COR-L47 (cell line): Measurements from ENCODE around the gene SLC45A1.

ENCODE experiments used
- DNase-seq: peaks from one replicate; lab custom pipeline; 2025; lab: John Stamatoyannopoulos, UW

Gene SLC45A1

DNA sequence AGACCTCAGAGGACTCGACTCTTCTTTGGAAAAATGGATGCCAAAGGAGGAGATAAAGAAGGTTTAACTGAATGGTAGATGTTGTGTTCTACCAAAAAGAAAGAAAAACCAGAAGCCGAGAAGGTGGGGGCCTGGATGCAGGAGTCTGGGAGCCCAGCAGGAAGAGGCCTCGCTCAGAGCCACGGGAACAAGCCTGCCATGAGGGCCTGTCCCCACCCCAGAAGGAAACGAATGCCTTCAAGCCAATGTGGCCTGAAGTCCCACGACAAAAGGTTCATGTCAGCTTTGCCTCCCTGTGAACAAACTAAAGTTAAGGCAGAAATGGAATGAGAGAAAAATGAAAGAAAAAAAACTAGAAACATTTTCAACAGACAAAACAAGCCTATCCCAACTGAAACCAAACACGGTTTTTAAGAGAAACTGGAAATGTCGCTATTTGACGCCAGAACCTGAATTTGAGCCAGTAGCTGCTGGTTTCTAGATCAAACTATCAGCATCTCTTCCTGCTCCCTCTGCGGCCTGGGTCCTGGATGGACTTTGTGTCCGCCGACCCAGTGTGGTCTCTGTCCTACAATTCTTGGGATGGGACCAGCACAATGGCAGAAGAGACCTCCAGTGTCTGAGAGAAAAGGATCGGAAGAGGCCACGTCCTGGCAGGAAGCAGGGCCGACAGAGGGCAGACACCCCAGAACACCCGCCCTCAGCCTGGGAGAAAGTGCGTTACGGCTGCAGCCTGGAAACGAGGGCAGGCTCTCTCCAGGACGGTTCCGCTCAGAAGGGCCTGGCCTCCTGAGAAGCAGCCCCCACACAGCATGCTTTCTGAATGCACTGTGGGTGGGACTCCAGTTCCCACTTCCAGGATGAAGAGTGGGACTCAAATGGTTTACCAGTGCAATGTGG is 35.2 kb downstream of the SLC45A1 start:
- DNase-seq = no peak

- DNase-seq = no peak
Observed at GRCh38 chr1:8354038-8354437, 36.1 kb downstream of the SLC45A1 start.

GRCh38 chr1:8355439-8356255 is 37.7 kb downstream of the SLC45A1 start:
- no peak for DNase-seq

DNA sequence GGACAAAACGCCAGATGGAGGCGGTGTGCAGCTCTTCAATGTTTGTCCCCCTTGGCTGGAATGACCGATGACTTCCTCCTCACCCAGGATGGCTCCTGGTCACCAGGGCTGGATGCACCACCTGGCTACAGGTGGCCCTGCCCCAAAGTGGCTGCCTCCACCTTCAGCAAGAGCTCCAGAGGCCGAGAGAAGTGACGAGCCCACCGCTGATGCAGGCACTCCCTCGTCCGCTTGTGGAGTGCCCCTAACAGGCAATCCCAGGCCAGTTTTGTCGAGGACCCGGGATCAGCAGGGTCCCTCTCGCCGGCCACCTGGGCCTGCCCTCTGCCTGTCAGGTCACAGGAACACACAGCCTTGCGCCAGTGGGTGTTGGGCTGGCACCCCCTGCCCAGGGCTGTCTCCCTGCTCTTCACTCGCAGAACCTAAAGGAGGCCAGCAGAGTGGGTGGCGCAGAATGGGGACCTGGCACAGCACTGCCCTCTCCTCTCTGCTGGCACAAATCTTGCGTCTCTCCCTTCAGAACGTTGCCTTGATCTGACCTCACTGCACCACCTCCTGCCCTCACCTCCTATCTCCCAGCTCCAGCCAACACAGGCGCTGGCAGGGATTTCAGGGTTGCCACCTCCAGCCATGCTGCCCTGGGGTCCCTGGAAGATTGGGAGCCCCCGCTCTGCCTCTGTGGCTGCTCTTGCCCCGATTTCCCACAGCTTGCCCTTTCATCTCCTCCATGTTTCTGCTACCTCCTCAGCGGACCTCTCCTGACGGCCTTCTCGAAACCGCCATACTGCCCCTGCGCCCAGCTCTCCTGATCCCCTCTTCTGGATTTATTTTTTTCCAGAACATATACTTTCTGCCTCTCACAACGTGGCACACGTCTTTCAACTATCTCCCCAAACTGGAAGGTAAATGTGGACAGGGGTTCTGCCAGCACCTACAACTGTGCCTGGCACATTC is 38.6 kb downstream of the SLC45A1 start:
- no peak for DNase-seq

- no peak for DNase-seq
Observed at GRCh38 chr1:8357329-8358101, 39.6 kb downstream of the SLC45A1 start.

GRCh38 chr1:8358241-8358896 is 40.5 kb downstream of the SLC45A1 start:
- DNase-seq = no peak

DNA sequence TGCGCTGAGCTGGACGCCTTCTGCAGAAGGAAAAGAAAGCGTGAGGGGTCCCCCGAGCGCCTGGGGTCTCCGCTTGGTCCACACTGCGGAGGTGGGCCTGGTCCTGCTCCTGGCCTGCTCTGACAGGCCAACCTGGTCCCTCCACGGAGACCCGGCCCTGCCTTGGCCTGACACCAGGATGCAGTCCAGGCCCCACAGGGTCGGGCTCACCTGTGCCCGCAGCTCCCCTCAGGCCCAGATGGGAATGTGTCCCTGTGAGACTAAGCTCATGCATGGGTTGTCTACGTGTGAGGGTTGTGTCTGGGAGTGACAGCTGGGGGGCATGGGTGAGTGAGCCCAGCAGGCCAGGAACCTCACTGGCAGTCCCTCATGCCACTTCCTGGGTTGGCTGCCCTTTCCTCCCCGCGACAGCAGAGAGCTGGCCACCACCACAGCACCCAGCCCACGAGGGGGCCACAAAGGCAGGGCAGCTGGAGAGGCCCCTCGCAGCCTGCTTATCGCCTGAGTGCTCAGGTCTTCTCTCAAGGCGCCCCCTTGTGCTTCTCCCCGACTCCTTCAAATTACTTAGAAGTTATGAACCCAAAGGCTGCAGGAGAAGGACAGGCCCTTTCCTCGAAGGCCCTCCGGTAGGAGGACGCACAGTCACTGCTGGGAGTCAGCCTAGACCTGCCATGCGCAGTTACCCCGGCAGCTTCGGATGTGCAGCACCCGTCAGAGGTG is 41.1 kb downstream of the SLC45A1 start:
- DNase-seq = no peak

- DNase-seq = no peak
Observed at GRCh38 chr1:8359617-8360481, 41.9 kb downstream of the SLC45A1 start.

GRCh38 chr1:8360493-8361197 is 42.7 kb downstream of the SLC45A1 start:
- no peak for DNase-seq

GRCh38 chr1:8361198-8361849 is 43.4 kb downstream of the SLC45A1 start:
- no peak for DNase-seq

DNA sequence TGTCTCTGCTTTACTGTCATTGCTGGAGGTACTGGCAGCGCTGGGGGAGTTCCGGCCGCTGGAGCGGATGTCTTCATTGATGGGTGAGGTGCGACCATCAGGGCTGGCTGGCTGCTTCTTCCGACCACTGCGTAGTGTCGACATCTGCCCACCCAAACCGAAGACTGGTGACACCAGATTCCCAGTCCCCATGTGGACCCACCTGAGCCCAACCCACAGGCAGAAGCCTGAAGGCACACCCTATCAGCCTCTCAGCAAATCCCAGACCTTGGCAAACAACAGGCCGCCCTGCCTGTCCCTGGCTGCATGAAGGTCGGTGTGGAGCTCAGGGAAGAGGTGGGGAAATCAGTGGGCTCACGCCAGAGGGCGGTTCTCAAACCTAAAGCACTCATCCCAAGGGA is 44.8 kb downstream of the SLC45A1 start:
- no peak for DNase-seq

- no peak for DNase-seq
Observed at GRCh38 chr1:8363186-8363766, 45.4 kb downstream of the SLC45A1 start.

DNA sequence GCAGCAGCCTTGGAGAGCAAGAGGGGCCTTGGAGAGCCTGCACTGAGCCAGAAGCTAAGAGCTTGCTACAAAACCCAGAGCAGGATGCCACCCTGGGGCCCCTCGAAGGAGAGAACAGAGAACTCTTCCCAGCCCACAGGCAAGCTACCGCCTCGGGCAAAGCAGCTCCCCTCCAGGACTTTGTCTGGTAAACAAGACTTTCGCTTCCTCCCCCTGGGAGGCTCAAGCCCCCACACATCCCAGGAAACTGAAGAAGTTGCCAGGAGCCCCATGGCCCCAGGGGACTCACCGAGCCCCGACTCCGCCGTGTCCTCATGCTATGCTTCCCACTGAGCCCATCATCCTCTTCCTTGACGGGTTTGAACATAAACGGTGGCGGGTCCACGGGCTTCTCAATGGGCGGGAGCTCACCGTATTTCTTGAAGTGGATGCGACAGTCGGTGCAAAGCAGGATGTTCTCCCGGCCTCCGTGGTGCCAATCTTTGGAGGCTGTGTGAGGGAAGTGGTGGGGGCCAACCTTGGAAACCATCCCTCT is 45.9 kb downstream of the SLC45A1 start:
- no peak for DNase-seq

DNA sequence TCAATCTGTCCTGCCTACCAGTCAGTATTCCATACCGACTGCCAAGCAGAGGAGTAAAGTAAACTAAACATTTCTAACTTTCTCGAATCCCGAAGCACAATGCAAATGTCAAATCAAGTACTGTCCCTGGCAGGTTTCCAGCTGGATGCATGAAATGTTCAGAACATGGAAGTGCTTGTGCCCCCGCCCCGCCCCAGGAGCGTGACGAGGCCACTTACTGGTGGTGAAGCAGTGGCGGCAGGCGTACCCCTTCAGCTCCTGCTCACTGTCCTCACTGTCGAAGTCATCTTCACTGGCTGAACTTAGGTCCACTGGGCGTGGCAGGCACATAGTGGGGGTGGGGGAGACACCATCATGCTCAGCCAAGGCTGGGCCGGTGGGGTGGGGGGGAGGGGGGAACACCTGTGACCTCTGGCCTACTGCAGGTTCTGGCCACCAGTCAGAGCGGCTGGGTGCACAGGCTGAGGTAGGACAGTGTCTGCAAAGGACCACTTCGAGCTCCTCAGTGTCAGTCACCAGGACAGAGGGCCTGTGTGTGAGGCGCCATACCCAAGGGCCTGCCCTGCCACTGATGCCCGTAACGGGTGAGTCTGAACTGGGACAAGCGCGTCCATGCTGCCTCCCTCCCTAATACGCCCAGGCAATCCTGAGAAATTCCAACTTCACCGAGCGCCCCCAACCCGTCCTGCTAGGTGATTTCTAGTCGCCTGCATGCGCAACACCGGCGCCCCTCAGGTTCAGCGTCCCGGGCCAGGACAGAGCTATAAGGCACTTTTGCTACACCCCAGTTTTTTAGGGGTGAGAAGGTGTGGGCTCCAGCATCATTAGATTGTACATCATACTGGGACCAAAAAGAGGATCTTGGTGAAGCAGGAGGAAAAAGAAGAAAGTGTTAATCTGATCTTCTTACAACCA is 46.9 kb downstream of the SLC45A1 start:
- peak; percentile 4 for DNase-seq

DNA sequence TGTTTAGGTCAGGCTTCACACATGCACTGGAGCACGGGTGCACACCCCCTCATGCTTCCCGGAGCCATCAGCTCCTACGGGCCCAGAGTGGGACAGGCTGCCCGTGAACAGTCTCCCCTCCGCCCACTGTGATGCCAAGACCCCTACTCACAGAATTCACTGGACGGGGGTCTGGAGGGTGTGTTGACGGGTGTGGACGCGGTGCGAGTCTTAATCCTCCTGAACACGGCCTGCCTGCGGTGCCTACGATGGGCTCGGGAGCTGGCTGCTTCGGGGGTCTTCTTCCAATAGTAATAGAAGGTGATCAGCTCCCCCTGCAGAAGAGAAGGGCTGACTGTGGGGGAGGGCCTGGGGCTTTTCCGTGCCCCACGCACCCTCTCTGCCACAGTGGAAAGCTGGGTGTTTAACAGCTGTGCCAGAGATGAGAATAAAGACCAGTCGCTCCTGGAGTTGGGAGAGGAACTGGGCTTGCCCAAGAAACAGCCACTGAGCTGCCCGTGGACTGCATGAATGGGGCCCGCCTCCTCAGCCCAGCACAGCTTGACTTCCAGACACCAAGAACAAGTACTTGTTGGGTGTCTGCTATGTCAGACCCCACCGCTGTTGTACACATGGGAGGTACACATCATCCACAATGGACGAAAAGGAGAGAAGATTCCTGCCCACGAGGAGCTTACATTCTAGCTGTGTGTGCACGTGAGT is 47.9 kb downstream of the SLC45A1 start:
- DNase-seq = no peak
